Measurements from ENCODE around the gene CHST11. TPM values are rescaled to one million over a fixed set of nuclear protein-coding genes. Genes with fewer than 3 reads are reported as not detected.

Gene CHST11
- total RNA-seq, 1 donor from 2014 or later = 7.7 TPM

GRCh38 chr12:104618691-104619090, 161.9 kb downstream of the CHST11 start:
- no peak for DNase-seq (ENCODE audit: low spot score)
- Histone ChIP-seq H4K20me1 (ENCODE audit: low read depth) (no peaks in the 10 kb centered on the region), H3K9me3 (ENCODE audit: low read depth) (no peaks in the 10 kb centered on the region), H3K27ac (no peak overlapping the region), H3K4me2 (no peak overlapping the region), H3K36me3 (no peaks in the 10 kb centered on the region), H3F3A (ENCODE audit: low read depth) (peaks cover 1% of the 10 kb centered on the region), H3K27me3 (no peaks in the 10 kb centered on the region), H3K9ac (no peak overlapping the region), H3K79me2 (ENCODE audit: low read depth) (no peaks in the 10 kb centered on the region), H2AFZ (replicated peaks) (no peak overlapping the region), H3K4me1 (peaks cover 10% of the 10 kb centered on the region), H3K4me3 (no peak overlapping the region)
- Mint-ChIP-seq H3K27me3 (ENCODE audit: insufficient read depth, low read depth) (no peaks in the 10 kb centered on the region), H3K36me3 (peaks cover 5% of the 10 kb centered on the region), H3K4me1 (peaks cover 9% of the 10 kb centered on the region), H3K9me3 (no peaks in the 10 kb centered on the region), H3K4me3 (no peak overlapping the region), H3K27ac (no peak overlapping the region)
- no peak for TF ChIP-seq EZH2 (IDR thresholded peaks at IDR 0.05)
- no peak for TF ChIP-seq EZH2phosphoT487 (IDR thresholded peaks at IDR 0.05)
- TF ChIP-seq CTCF (IDR thresholded peaks at IDR 0.05) = no peak

- Mint-ChIP-seq H3K9me3 (no peaks in the 10 kb centered on the region), H3K27ac (no peak overlapping the region), H3K27me3 (ENCODE audit: insufficient read depth, low read depth) (no peaks in the 10 kb centered on the region), H3K4me1 (peaks cover 15% of the 10 kb centered on the region), H3K4me3 (no peak overlapping the region), H3K36me3 (peaks cover 5% of the 10 kb centered on the region)
- H3K9ac ChIP-seq = no peak overlapping the region
- no peaks in the 10 kb centered on the region for H3K79me2 ChIP-seq (ENCODE audit: low read depth)
- TF ChIP-seq EZH2phosphoT487 (IDR thresholded peaks at IDR 0.05) (no peak), EZH2 (IDR thresholded peaks at IDR 0.05) (no peak), CTCF (IDR thresholded peaks at IDR 0.05) (no peak)
- DNase-seq (ENCODE audit: low spot score) = no peak
- no peaks in the 10 kb centered on the region for H3K27me3 ChIP-seq
- no peak overlapping the region for H3K4me3 ChIP-seq
- peaks cover 16% of the 10 kb centered on the region for H3K4me1 ChIP-seq
- no peak overlapping the region for H2AFZ ChIP-seq (replicated peaks)
- no peaks in the 10 kb centered on the region for H3K36me3 ChIP-seq
- no peak overlapping the region for H3K27ac ChIP-seq
- peaks cover 4% of the 10 kb centered on the region for H4K20me1 ChIP-seq (ENCODE audit: low read depth)
- H3K4me2 ChIP-seq = no peak overlapping the region
- H3K9me3 ChIP-seq (ENCODE audit: low read depth) = no peaks in the 10 kb centered on the region
- H3F3A ChIP-seq (ENCODE audit: low read depth) = peaks cover 3% of the 10 kb centered on the region
Observed at GRCh38 chr12:104619305-104619704, 162.6 kb downstream of the CHST11 start.

- H3K27me3 Mint-ChIP-seq (ENCODE audit: insufficient read depth, low read depth) = no peaks in the 10 kb centered on the region
Observed at GRCh38 chr12:104620837-104621531, 164.2 kb downstream of the CHST11 start.

More at GRCh38 chr12:104620837-104621531, 164.2 kb downstream of the CHST11 start:
- no peak overlapping the region for H3K9ac ChIP-seq
- Mint-ChIP-seq H3K36me3 (peaks cover 5% of the 10 kb centered on the region), H3K9me3 (no peaks in the 10 kb centered on the region), H3K27ac (no peak overlapping the region), H3K4me3 (no peak overlapping the region), H3K4me1 (peaks cover 17% of the 10 kb centered on the region)
- TF ChIP-seq EZH2 (IDR thresholded peaks at IDR 0.05) = no peak
- TF ChIP-seq CTCF (IDR thresholded peaks at IDR 0.05) = no peak
- no peak for TF ChIP-seq EZH2phosphoT487 (IDR thresholded peaks at IDR 0.05)
- peaks cover 13% of the 10 kb centered on the region for H4K20me1 ChIP-seq (ENCODE audit: low read depth)
- H3F3A ChIP-seq (ENCODE audit: low read depth) = peaks cover 3% of the 10 kb centered on the region
- H3K4me1 ChIP-seq = peaks cover 19% of the 10 kb centered on the region
- H3K27me3 ChIP-seq = no peaks in the 10 kb centered on the region
- H3K4me2 ChIP-seq = no peak overlapping the region
- no peak overlapping the region for H3K4me3 ChIP-seq
- no peaks in the 10 kb centered on the region for H3K9me3 ChIP-seq (ENCODE audit: low read depth)
- no peak overlapping the region for H3K27ac ChIP-seq
- no peak for DNase-seq (ENCODE audit: low spot score)
- no peaks in the 10 kb centered on the region for H3K79me2 ChIP-seq (ENCODE audit: low read depth)
- H2AFZ ChIP-seq (replicated peaks) = no peak overlapping the region
- no peaks in the 10 kb centered on the region for H3K36me3 ChIP-seq

Data from neural progenitor cell (in vitro differentiated cells).